Measurements from ENCODE around the gene MUC5AC. TPM values are rescaled to one million over a fixed set of nuclear protein-coding genes. Genes with fewer than 3 reads are reported as not detected.
"Not testable (repeated sequence)": the region's sequence is repeated elsewhere in the genome, so short reads cannot be mapped to it uniquely, and the experiment has no call there.

MUC5AC gene
- total RNA-seq, 2 experiments from 2014 or later = not detected

- H3K36me3 Mint-ChIP-seq (ENCODE audit: low read depth); POLR2A ChIA-PET; DNase-seq; CTCF ChIA-PET; H3K4me1 Mint-ChIP-seq (ENCODE audit: low read depth); H3K4me3 Mint-ChIP-seq; H3K27ac Mint-ChIP-seq; ATAC-seq; H3K9me3 Mint-ChIP-seq (ENCODE audit: insufficient read depth); H3K27me3 Mint-ChIP-seq (ENCODE audit: low read depth): not testable (repeated sequence)
Observed at GRCh38 chr11:1154656-1155055, 3.1 kb upstream of the MUC5AC start.

DNA sequence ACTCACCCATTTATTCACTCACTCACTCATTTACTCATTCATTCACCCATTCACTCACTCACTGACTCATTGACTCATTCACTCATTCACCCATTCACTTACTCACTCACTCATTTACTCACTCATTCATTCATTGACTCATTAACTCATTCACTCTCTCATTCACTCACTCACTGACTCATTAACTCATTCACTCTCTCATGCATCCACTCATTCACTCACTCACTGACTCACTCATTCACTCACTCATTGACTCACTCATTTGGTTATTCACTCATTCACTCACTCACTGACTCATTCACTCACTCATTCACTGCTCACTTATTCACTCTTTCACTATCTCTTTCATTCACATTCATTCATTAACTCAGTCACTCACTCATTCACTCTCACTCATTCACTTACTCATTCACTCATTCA lies 2.5 kb upstream of the MUC5AC start:
- Mint-ChIP-seq H3K9me3 (ENCODE audit: insufficient read depth) (no peaks in the 10 kb centered on the region), H3K4me1 (ENCODE audit: low read depth) (peaks cover 7% of the 10 kb centered on the region), H3K36me3 (ENCODE audit: low read depth) (no peaks in the 10 kb centered on the region), H3K27me3 (ENCODE audit: low read depth) (peaks cover 4% of the 10 kb centered on the region), H3K4me3 (no peak overlapping the region), H3K27ac (no peak overlapping the region)
- ChIA-PET POLR2A (no interaction called here), CTCF (no interaction called here)
- DNase-seq (no peak), ATAC-seq (no peak)

GRCh38 chr11:1156506-1157340 lies 1.0 kb upstream of the MUC5AC start:
- DNase-seq (no peak), ATAC-seq (no peak)
- Mint-ChIP-seq H3K4me1 (ENCODE audit: low read depth) (peaks cover 7% of the 10 kb centered on the region), H3K9me3 (ENCODE audit: insufficient read depth) (no peaks in the 10 kb centered on the region), H3K36me3 (ENCODE audit: low read depth) (no peaks in the 10 kb centered on the region), H3K27me3 (ENCODE audit: low read depth) (no peaks in the 10 kb centered on the region), H3K4me3 (no peak overlapping the region), H3K27ac (no peak overlapping the region)
- ChIA-PET POLR2A (no interaction called here), CTCF (no interaction called here)

- no peaks in the 10 kb centered on the region for H3K27me3 Mint-ChIP-seq (ENCODE audit: low read depth)
- H3K36me3 Mint-ChIP-seq (ENCODE audit: low read depth) = no peaks in the 10 kb centered on the region
- DNase-seq (no peak), ATAC-seq (no peak)
- H3K9me3 Mint-ChIP-seq (ENCODE audit: insufficient read depth) = no peaks in the 10 kb centered on the region
- POLR2A ChIA-PET = no interaction called here
- H3K27ac Mint-ChIP-seq = no peak overlapping the region
- CTCF ChIA-PET = no interaction called here
- H3K4me3 Mint-ChIP-seq = no peak overlapping the region
- peaks cover 6% of the 10 kb centered on the region for H3K4me1 Mint-ChIP-seq (ENCODE audit: low read depth)
Observed at GRCh38 chr11:1157341-1157644, 460 bp upstream of the MUC5AC start.

- no peak overlapping the region for H3K27ac Mint-ChIP-seq
- POLR2A ChIA-PET = no interaction called here
- no peak for ATAC-seq
Observed at GRCh38 chr11:1158681-1159487, 1.1 kb downstream of the MUC5AC start.

GRCh38 chr11:1159488-1160220 lies 1.9 kb downstream of the MUC5AC start:
- H3K4me3 Mint-ChIP-seq; H3K9me3 Mint-ChIP-seq (ENCODE audit: insufficient read depth); DNase-seq; H3K27ac Mint-ChIP-seq; POLR2A ChIA-PET; ATAC-seq; H3K36me3 Mint-ChIP-seq (ENCODE audit: low read depth); CTCF ChIA-PET; H3K4me1 Mint-ChIP-seq (ENCODE audit: low read depth); H3K27me3 Mint-ChIP-seq (ENCODE audit: low read depth): not testable (repeated sequence)

More at GRCh38 chr11:1158681-1159487, 1.1 kb downstream of the MUC5AC start:
- no peak for DNase-seq
- Mint-ChIP-seq H3K4me1 (ENCODE audit: low read depth) (no peaks in the 10 kb centered on the region), H3K9me3 (ENCODE audit: insufficient read depth) (no peaks in the 10 kb centered on the region), H3K4me3 (no peak overlapping the region), H3K36me3 (ENCODE audit: low read depth) (no peaks in the 10 kb centered on the region), H3K27me3 (ENCODE audit: low read depth) (no peaks in the 10 kb centered on the region)
- CTCF ChIA-PET = no interaction called here

DNA sequence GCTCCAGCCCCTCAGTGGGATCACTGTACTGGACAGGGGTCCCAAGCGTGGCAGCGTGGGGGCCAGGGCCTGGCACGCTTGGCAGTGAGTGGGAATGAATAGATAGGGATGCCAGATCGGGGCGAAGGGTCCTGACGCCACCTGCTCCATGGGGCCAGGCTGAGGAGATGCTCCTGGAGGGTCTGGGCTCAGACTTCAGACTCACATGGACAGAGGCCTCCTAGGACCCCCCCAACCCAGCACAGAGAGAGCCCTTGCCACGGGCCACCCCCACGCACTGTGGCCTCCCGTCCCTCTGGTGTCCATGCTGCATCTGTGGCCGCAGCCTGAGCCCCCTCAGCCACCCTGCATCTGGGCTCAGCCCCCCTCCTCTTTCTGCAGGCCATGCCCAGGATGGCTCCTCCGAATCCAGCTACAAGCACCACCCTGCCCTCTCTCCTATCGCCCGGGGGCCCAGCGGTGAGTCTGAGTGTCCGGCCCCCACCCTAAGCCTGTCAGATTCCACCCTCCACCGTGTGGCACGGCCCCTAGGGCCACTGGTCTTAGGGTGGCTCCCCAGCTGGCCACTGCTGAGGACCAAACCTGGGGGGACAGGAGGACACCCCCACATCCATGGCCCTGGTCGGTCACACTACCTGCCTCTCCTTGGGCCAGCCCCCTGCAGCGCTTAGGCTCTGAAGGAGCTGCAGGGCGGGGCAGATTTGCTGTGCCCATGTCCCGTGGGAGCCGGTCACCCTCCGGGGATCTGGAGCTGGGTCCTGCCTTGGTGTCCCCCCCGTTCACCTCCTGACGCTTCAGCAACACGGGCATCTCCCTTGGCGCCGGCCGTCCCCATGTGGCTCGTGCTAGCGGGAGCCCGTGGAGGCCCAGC lies 2.7 kb downstream of the MUC5AC start:
- no peak for ATAC-seq
- H3K4me3 Mint-ChIP-seq = no peak overlapping the region
- CTCF ChIA-PET = no interaction called here
- H3K27me3 Mint-ChIP-seq (ENCODE audit: low read depth) = no peaks in the 10 kb centered on the region
- H3K36me3 Mint-ChIP-seq (ENCODE audit: low read depth) = no peaks in the 10 kb centered on the region
- no peak for DNase-seq
- no peak overlapping the region for H3K27ac Mint-ChIP-seq
- no peaks in the 10 kb centered on the region for H3K4me1 Mint-ChIP-seq (ENCODE audit: low read depth)
- POLR2A ChIA-PET = no interaction called here
- H3K9me3 Mint-ChIP-seq (ENCODE audit: insufficient read depth) = no peaks in the 10 kb centered on the region

GRCh38 chr11:1161410-1162137 lies 3.8 kb downstream of the MUC5AC start:
- ChIA-PET POLR2A (no interaction called here), CTCF (no interaction called here)
- H3K36me3 Mint-ChIP-seq (ENCODE audit: low read depth) = no peaks in the 10 kb centered on the region
- DNase-seq (no peak), ATAC-seq (no peak)
- no peaks in the 10 kb centered on the region for H3K27me3 Mint-ChIP-seq (ENCODE audit: low read depth)
- H3K4me1 Mint-ChIP-seq (ENCODE audit: low read depth) = no peaks in the 10 kb centered on the region
- no peak overlapping the region for H3K27ac Mint-ChIP-seq
- H3K4me3 Mint-ChIP-seq = no peak overlapping the region
- no peaks in the 10 kb centered on the region for H3K9me3 Mint-ChIP-seq (ENCODE audit: insufficient read depth)

DNA sequence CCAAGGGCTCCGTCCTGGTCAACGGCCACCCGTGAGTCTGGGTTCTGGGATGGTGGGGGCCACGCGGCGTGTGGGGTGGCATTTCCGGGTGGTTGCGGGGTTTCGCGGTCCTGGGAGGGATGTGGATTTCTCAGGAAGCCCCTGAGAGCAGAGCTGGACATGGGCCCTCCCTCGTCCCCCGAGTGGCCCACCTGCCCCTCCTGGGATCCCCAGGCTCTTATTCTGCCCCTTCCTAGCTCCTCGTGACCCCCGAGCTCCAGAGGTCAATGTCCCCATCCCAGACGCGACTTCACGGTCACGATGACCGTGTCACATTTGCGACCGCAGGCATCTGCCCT lies 4.4 kb downstream of the MUC5AC start:
- DNase-seq (no peak), ATAC-seq (no peak)
- H3K27ac Mint-ChIP-seq = no peak overlapping the region
- H3K4me3 Mint-ChIP-seq = no peak overlapping the region
- CTCF ChIA-PET = no interaction called here
- POLR2A ChIA-PET = no interaction called here
- no peaks in the 10 kb centered on the region for H3K4me1 Mint-ChIP-seq (ENCODE audit: low read depth)
- no peaks in the 10 kb centered on the region for H3K9me3 Mint-ChIP-seq (ENCODE audit: insufficient read depth)
- no peaks in the 10 kb centered on the region for H3K27me3 Mint-ChIP-seq (ENCODE audit: low read depth)
- H3K36me3 Mint-ChIP-seq (ENCODE audit: low read depth) = no peaks in the 10 kb centered on the region

- Mint-ChIP-seq H3K36me3 (ENCODE audit: low read depth) (no peaks in the 10 kb centered on the region), H3K27ac (no peak overlapping the region), H3K9me3 (ENCODE audit: insufficient read depth) (no peaks in the 10 kb centered on the region), H3K4me1 (ENCODE audit: low read depth) (no peaks in the 10 kb centered on the region), H3K27me3 (ENCODE audit: low read depth) (no peaks in the 10 kb centered on the region), H3K4me3 (no peak overlapping the region)
- DNase-seq (no peak), ATAC-seq (no peak)
- POLR2A ChIA-PET = no interaction called here
- CTCF ChIA-PET = no interaction called here
Observed at GRCh38 chr11:1162491-1163311, 4.9 kb downstream of the MUC5AC start.

Measured in activated CD8-positive, alpha-beta T cell treated with anti-CD3 and anti-CD28 coated beads, Interleukin-2, amount 10 ng/mL, durations not matched to agents 7 days and 5 days (primary cell).